Right lobe of liver (tissue), 6 donors: ENCODE data around the gene BPIFB6. TPM values are rescaled to one million over a fixed set of nuclear protein-coding genes. Genes with fewer than 3 reads are reported as not detected.

Experiments used
- ATAC-seq, 4 donors: fragments of 200-7000 bp; cut with Tn5 transposase; one replicate each; pipeline ENCODE4 v1.9.1; 2020; ENCODE audit warnings: mild to moderate bottlenecking in 4 of 4, moderate library complexity in 4 of 4
- DNase-seq, 3 donors: peaks; one replicate each; pipeline ENCODE4 v3.0.0-alpha.2; 2020
- H3K27ac ChIP-seq, 3 donors: fragments of 200-600 bp; one replicate each; pipeline ENCODE4 v1.8.0; 2022
- H3K27me3 ChIP-seq, 2 donors: fragments of 200-600 bp; one replicate each; pipeline ENCODE4 v1.8.0; 2022
- H3K36me3 ChIP-seq, 4 donors: fragments of 200-600 bp; sonication (generic) in 1 of 4; one replicate each; pipeline versions ENCODE4 v1.5.1 to v1.8.0; 2017 to 2022; ENCODE audit warnings: control low read depth in 1 of 4
- H3K4me1 ChIP-seq, 4 donors: fragments of 200-600 bp; sonication (generic) in 1 of 4; one replicate each; pipeline versions ENCODE4 v1.5.1 to v1.8.0; 2017 to 2022; ENCODE audit warnings: control low read depth in 1 of 4
- H3K4me3 ChIP-seq, 3 donors: fragments of 200-600 bp; one replicate each; pipeline ENCODE4 v1.8.0; 2022
- H3K9me3 ChIP-seq, 4 donors: fragments of 200-600 bp; sonication (generic) in 1 of 4; one replicate each; pipeline versions ENCODE4 v1.5.1 to v1.8.0; 2017 to 2022; ENCODE audit warnings: control low read depth in 1 of 4
- POLR2A ChIP-seq: fragments of 450-650 bp; IDR thresholded peaks from one replicate; pipeline ENCODE4 v1.6.1; 2017; ENCODE audit warnings: antibody characterized with exemption, mild to moderate bottlenecking
- WGBS: methylation state at CpG from one replicate; pipeline ENCODE4 v1.1.6; 2018; ENCODE audit warnings: low coverage, low lambda C conversion rate; ENCODE audit not compliant: insufficient coverage; ENCODE audit errors: missing lambda C conversion rate; 5-methylcytosine and 5-hydroxymethylcytosine counted together
- intact Hi-C, 2 donors: fragments of 100-400 bp; cut with DNase I; formaldehyde crosslinking; loops; one replicate each; pipeline versions ENCODE4 v1.11.2 to v1.14.1; 2022
- total RNA-seq, 6 experiments: library from RNA; depleted of rRNA in 2 of 6; stranded (reverse); fragments of >200 nt in 2 of 6; fragmentation: NEBNext Ultra II Directional in 3 of 6; extraction: Animal tissue kit (Norgen Biotek cat#: 25700) in 3 of 6; gene quantifications; one replicate each; pipeline versions ENCODE4 v1.1.0 to v1.2.4, GENCODE V29; 2016 to 2023
- TF ChIP-seq, protein P1 (sequence below), 4 donors: fragments of 200-600 bp in 3 of 4; fragments of 450-650 bp in 1 of 4; IDR thresholded peaks; one replicate each; pipeline versions ENCODE4 v1.5.1 to v1.8.0; 2016 to 2022; ENCODE audit warnings: antibody characterized with exemption in 4 of 4, mild to moderate bottlenecking in 2 of 4
- donor health status: DM: no; HTN: yes; CAD: no.
- donor health status: DM: no; HTN: no; CAD: no.
- donor health status: DM: no; HTN: no; CAD: no.
- donor health status: DM: no; HTN: yes; CAD: no.
- donor health status: DM: no; HTN: yes; CAD: no.

BPIFB6 gene
- total RNA-seq, 6 experiments from 2014 or later, result not detected

- ATAC-seq, result no peak
- 67% methylated on average over 4 of the region's 10 CpGs for WGBS
- intact Hi-C loops, result no loop called here
- no peaks in the 10 kb centered on the region for H3K36me3 ChIP-seq
- DNase-seq, result no peak
- no peaks in the 10 kb centered on the region for H3K9me3 ChIP-seq
- TF ChIP-seq, protein P1, sequence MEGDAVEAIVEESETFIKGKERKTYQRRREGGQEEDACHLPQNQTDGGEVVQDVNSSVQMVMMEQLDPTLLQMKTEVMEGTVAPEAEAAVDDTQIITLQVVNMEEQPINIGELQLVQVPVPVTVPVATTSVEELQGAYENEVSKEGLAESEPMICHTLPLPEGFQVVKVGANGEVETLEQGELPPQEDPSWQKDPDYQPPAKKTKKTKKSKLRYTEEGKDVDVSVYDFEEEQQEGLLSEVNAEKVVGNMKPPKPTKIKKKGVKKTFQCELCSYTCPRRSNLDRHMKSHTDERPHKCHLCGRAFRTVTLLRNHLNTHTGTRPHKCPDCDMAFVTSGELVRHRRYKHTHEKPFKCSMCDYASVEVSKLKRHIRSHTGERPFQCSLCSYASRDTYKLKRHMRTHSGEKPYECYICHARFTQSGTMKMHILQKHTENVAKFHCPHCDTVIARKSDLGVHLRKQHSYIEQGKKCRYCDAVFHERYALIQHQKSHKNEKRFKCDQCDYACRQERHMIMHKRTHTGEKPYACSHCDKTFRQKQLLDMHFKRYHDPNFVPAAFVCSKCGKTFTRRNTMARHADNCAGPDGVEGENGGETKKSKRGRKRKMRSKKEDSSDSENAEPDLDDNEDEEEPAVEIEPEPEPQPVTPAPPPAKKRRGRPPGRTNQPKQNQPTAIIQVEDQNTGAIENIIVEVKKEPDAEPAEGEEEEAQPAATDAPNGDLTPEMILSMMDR (IDR thresholded peaks at IDR 0.05), result no peak
- TF ChIP-seq POLR2A, result no peak
- no peak overlapping the region for H3K27ac ChIP-seq
- H3K4me1 ChIP-seq, result no peaks in the 10 kb centered on the region
- no peak overlapping the region for H3K4me3 ChIP-seq
- H3K27me3 ChIP-seq, result no peaks in the 10 kb centered on the region
Measured at GRCh38 chr20:33015114-33015484, 16.3 kb upstream of the BPIFB6 start.

- no peaks in the 10 kb centered on the region for H3K4me1 ChIP-seq
- no peaks in the 10 kb centered on the region for H3K36me3 ChIP-seq
- no peak overlapping the region for H3K4me3 ChIP-seq
- H3K27ac ChIP-seq, result no peak overlapping the region
- intact Hi-C loops, result no loop called here
- no peaks in the 10 kb centered on the region for H3K27me3 ChIP-seq
- ATAC-seq, result no peak
- DNase-seq, result no peak
- H3K9me3 ChIP-seq, result no peaks in the 10 kb centered on the region
- TF ChIP-seq POLR2A, result no peak
- TF ChIP-seq, protein P1 (IDR thresholded peaks at IDR 0.05), result no peak
- WGBS, result 57% methylated on average over 8 of the region's 15 CpGs
Measured at GRCh38 chr20:33015700-33016580, 15.5 kb upstream of the BPIFB6 start.

DNA sequence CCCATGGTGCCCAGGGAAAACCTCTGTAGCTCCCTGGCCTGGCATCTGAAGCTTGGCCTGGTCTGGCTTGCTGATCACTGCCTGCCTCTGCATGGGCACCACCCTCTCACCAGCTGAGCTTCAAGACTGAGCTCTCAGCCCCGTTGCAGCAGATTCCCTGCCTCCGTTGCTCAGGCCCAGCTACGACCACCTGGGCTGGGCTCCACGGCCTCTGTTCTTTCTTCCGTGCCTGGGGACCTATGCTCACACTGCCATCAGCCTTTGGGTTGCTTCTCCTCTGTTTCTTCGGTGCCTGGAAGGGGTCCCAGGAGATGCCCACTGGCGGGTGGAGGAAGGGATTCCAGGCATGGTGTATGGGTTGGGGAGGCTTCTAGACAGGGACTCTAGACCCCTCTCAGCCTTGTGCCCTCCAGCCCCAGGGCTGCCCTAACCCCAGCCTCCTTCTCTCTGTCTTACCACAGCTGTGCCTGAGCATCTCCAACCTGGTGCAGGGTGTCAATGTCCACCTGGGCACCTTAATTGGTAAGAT, 14.8 kb upstream of the BPIFB6 start:
- ATAC-seq, result no peak
- 85% methylated on average over 4 of the region's 7 CpGs for WGBS
- H3K27ac ChIP-seq, result no peak overlapping the region
- intact Hi-C loops, result no loop called here
- H3K4me3 ChIP-seq, result no peak overlapping the region
- H3K4me1 ChIP-seq, result no peaks in the 10 kb centered on the region
- no peak for DNase-seq
- no peaks in the 10 kb centered on the region for H3K36me3 ChIP-seq
- H3K27me3 ChIP-seq, result no peaks in the 10 kb centered on the region
- no peaks in the 10 kb centered on the region for H3K9me3 ChIP-seq
- TF ChIP-seq POLR2A, result no peak
- TF ChIP-seq, protein P1 (IDR thresholded peaks at IDR 0.05), result no peak

- intact Hi-C loops, result no loop called here
- WGBS, result 72% methylated on average over 7 of the region's 7 CpGs
- ATAC-seq, result no peak
Measured at GRCh38 chr20:33017542-33017941, 13.9 kb upstream of the BPIFB6 start.

More at GRCh38 chr20:33017542-33017941, 13.9 kb upstream of the BPIFB6 start:
- H3K4me1 ChIP-seq, result no peaks in the 10 kb centered on the region
- no peak overlapping the region for H3K4me3 ChIP-seq
- H3K27ac ChIP-seq, result no peak overlapping the region
- no peaks in the 10 kb centered on the region for H3K9me3 ChIP-seq
- no peaks in the 10 kb centered on the region for H3K36me3 ChIP-seq
- no peaks in the 10 kb centered on the region for H3K27me3 ChIP-seq
- no peak for DNase-seq
- TF ChIP-seq POLR2A, result no peak
- TF ChIP-seq, protein P1 (IDR thresholded peaks at IDR 0.05), result no peak
